IMR-90 (cell line): ENCODE data around the gene SERF2. TPM values are rescaled to one million over a fixed set of nuclear protein-coding genes. Genes with fewer than 3 reads are reported as not detected.

Experiments used
- ATAC-seq: fragments of 200-7000 bp; cut with Tn5 transposase; 2 replicates; pipeline ENCODE4 v1.9.1; 2020; ENCODE audit warnings: low read depth, mild to moderate bottlenecking, moderate library complexity
- BruUV-seq: library from RNA; stranded (reverse); fragments of 400-500 nt; replicated peaks from 2 replicates; lab custom pipeline; 2021; lab: Mats Ljungman, UMichigan
- CTCF ChIA-PET: fragments of 300-600 bp; formaldehyde crosslinking; extraction: SDS; loops from one replicate; lab custom pipeline; 2021; ENCODE audit warnings: antibody characterized with exemption; lab: Yijun Ruan, JAX
- POLR2A ChIA-PET: fragments of 300-600 bp; sonication (Branson Sonifier 250); formaldehyde crosslinking; loops from one replicate; lab custom pipeline; 2022; ENCODE audit warnings: antibody characterized with exemption; ENCODE audit not compliant: unreplicated experiment; lab: Charles Lee
- DNase-seq: peaks from one replicate; pipeline ENCODE4 v3.0.0; 2013
- H2AFZ ChIP-seq: replicated peaks from 2 replicates; pipeline ENCODE3; 2013; ENCODE audit warnings: low read length, mild to moderate bottlenecking; ENCODE audit not compliant: poor library complexity
- H2AK5ac ChIP-seq: 2 replicates; pipeline ENCODE4 v1.6.1; 2013; ENCODE audit warnings: low read depth, low read length, inconsistent platforms
- H2AK9ac ChIP-seq: replicated peaks from 2 replicates; pipeline ENCODE3; 2013; ENCODE audit warnings: mild to moderate bottlenecking, low read depth, low read length, moderate library complexity; ENCODE audit not compliant: poor library complexity
- H2BK120ac ChIP-seq: 2 replicates; pipeline ENCODE4 v1.6.1; 2013; ENCODE audit warnings: low read depth, low read length, inconsistent platforms
- H2BK15ac ChIP-seq: 3 replicates; pipeline ENCODE4 v1.6.1; 2013; ENCODE audit warnings: low read depth, low read length, inconsistent platforms
- H2BK20ac ChIP-seq: 2 replicates; pipeline ENCODE4 v1.6.1; 2013; ENCODE audit warnings: low read depth, mild to moderate bottlenecking, inconsistent platforms, low read length, moderate library complexity
- H2BK5ac ChIP-seq: 2 replicates; pipeline ENCODE4 v1.6.1; 2013; ENCODE audit warnings: mild to moderate bottlenecking, low read depth, low read length, inconsistent platforms; ENCODE audit not compliant: poor library complexity, severe bottlenecking
- H3K14ac ChIP-seq: replicated peaks from 2 replicates; pipeline ENCODE4 v1.6.1; 2013; ENCODE audit warnings: low read depth, low read length, inconsistent platforms
- H3K18ac ChIP-seq: 2 replicates; pipeline ENCODE4 v1.6.1; 2013; ENCODE audit warnings: low read depth, low read length, control low read depth
- H3K23ac ChIP-seq: 2 replicates; pipeline ENCODE4 v1.6.1; 2013; ENCODE audit warnings: low read depth, low read length, inconsistent platforms
- H3K27ac ChIP-seq: 2 replicates; pipeline ENCODE4 v1.5.1; 2013; ENCODE audit warnings: mild to moderate bottlenecking, control low read depth, low read length; ENCODE audit not compliant: insufficient read depth
- H3K27me3 ChIP-seq: 2 replicates; pipeline ENCODE4 v1.6.1; 2013; ENCODE audit warnings: low read length; ENCODE audit not compliant: control insufficient read depth, insufficient read depth
- H3K36me3 ChIP-seq: 2 replicates; pipeline ENCODE4 v1.6.1; 2013; ENCODE audit warnings: low read length, mixed read lengths; ENCODE audit not compliant: control insufficient read depth, insufficient read depth
- H3K4ac ChIP-seq: 2 replicates; pipeline ENCODE4 v1.6.1; 2013; ENCODE audit warnings: low read depth, low read length, inconsistent platforms
- H3K4me1 ChIP-seq: 2 replicates; pipeline ENCODE4 v1.6.1; 2013; ENCODE audit warnings: low read length, mixed read lengths; ENCODE audit not compliant: control insufficient read depth, insufficient read depth
- H3K4me2 ChIP-seq: 2 replicates; pipeline ENCODE4 v1.6.1; 2013; ENCODE audit warnings: low read depth, mild to moderate bottlenecking, control low read depth, low read length, moderate library complexity
- H3K4me3 ChIP-seq: 2 replicates; pipeline ENCODE4 v1.5.1; 2013; ENCODE audit warnings: low read depth, mild to moderate bottlenecking, control low read depth, low read length, moderate library complexity; ENCODE audit not compliant: insufficient read depth
- H3K56ac ChIP-seq: 2 replicates; pipeline ENCODE4 v1.6.1; 2013; ENCODE audit warnings: low read length, inconsistent platforms; ENCODE audit not compliant: insufficient read depth; ENCODE audit errors: extremely low read depth
- H3K79me1 ChIP-seq, 2 experiments: 2 replicates each; pipeline ENCODE4 v1.6.1; 2013; ENCODE audit warnings: low read length in 2 of 2, inconsistent platforms in 1 of 2, low read depth in 1 of 2
- H3K9ac ChIP-seq: 2 replicates; pipeline ENCODE4 v1.6.1; 2013; ENCODE audit warnings: low read depth, low read length, control low read depth
- H3K9me1 ChIP-seq: 2 replicates; pipeline ENCODE4 v1.6.1; 2013; ENCODE audit warnings: low read length, inconsistent platforms; ENCODE audit not compliant: insufficient read depth
- H3K9me3 ChIP-seq: 2 replicates; pipeline ENCODE4 v1.6.1; 2013; ENCODE audit warnings: low read length; ENCODE audit not compliant: control insufficient read depth, insufficient read depth
- H4K20me1 ChIP-seq: 2 replicates; pipeline ENCODE4 v1.6.1; 2013; ENCODE audit warnings: low read length, inconsistent platforms; ENCODE audit not compliant: insufficient read depth
- H4K5ac ChIP-seq: 2 replicates; pipeline ENCODE4 v1.6.1; 2013; ENCODE audit warnings: mild to moderate bottlenecking, low read depth, low read length, control low read depth
- H4K8ac ChIP-seq, 2 experiments: 2 replicates each; pipeline ENCODE4 v1.6.1; 2013; ENCODE audit warnings: low read depth in 2 of 2, low read length in 2 of 2, control low read depth in 1 of 2, inconsistent platforms in 1 of 2
- H4K91ac ChIP-seq: 2 replicates; pipeline ENCODE4 v1.6.1; 2013; ENCODE audit warnings: low read depth, low read length, inconsistent platforms; ENCODE audit not compliant: insufficient read depth
- BHLHE40 ChIP-seq: fragments of 150-350 bp; IDR thresholded peaks from 2 replicates; pipeline ENCODE4 v1.6.1; 2016; ENCODE audit warnings: mild to moderate bottlenecking, low read depth, low read length
- CEBPB ChIP-seq: IDR thresholded peaks from 2 replicates; pipeline ENCODE4 v1.6.1; 2012; ENCODE audit warnings: low read depth, low read length, improper control_type of control experiment
- CHD1 ChIP-seq: IDR thresholded peaks from 2 replicates; pipeline ENCODE4 v1.6.1; 2012; ENCODE audit warnings: low read depth, low read length, improper control_type of control experiment
- ELK1 ChIP-seq: fragments of 150-350 bp; IDR thresholded peaks from 2 replicates; pipeline ENCODE4 v1.6.1; 2016; ENCODE audit warnings: low read depth, mild to moderate bottlenecking, low read length, moderate library complexity, borderline replicate concordance
- FOS ChIP-seq: fragments of 150-350 bp; IDR thresholded peaks from 2 replicates; pipeline ENCODE4 v1.6.1; 2016; ENCODE audit warnings: low read depth, low read length
- MAZ ChIP-seq: IDR thresholded peaks from 2 replicates; pipeline ENCODE4 v1.6.1; 2012; ENCODE audit warnings: low read depth, mild to moderate bottlenecking, low read length, improper control_type of control experiment, moderate library complexity, borderline replicate concordance
- MXI1 ChIP-seq: IDR thresholded peaks from 2 replicates; pipeline ENCODE4 v1.6.1; 2012; ENCODE audit warnings: low read depth, mild to moderate bottlenecking, low read length, moderate library complexity, borderline replicate concordance
- NFE2L2 ChIP-seq: fragments of 150-350 bp; IDR thresholded peaks from 2 replicates; pipeline ENCODE4 v1.6.1; 2016; ENCODE audit warnings: low read depth, mild to moderate bottlenecking, low read length
- POLR2A ChIP-seq: IDR thresholded peaks from 2 replicates; pipeline ENCODE4 v1.6.1; 2012; ENCODE audit warnings: mild to moderate bottlenecking, low read depth, low read length
- RFX5 ChIP-seq: IDR thresholded peaks from 2 replicates; pipeline ENCODE4 v1.8.0; 2012; ENCODE audit warnings: low read depth, mild to moderate bottlenecking, low read length, moderate library complexity
- SMC3 ChIP-seq: fragments of 150-350 bp; IDR thresholded peaks from 2 replicates; pipeline ENCODE4 v1.6.1; 2016; ENCODE audit warnings: low read depth, mild to moderate bottlenecking, antibody characterized with exemption, low read length, moderate library complexity
- USF2 ChIP-seq: fragments of 150-350 bp; IDR thresholded peaks from 2 replicates; pipeline ENCODE4 v1.6.1; 2017; ENCODE audit warnings: mild to moderate bottlenecking, antibody characterized with exemption, low read length, low read depth
- WGBS, 2 experiments: methylation state at CpG; one replicate each; pipeline versions ENCODE4 v1.1.5 to v1.1.7; 2013; ENCODE audit warnings: missing lambda C conversion rate in 2 of 2; ENCODE audit not compliant: insufficient read length in 1 of 2; ENCODE audit errors: extremely low coverage in 2 of 2; 5-methylcytosine and 5-hydroxymethylcytosine counted together
- dilution Hi-C: fragments of 300-500 bp; cut with HindIII; formaldehyde crosslinking; loops from one replicate; pipeline ENCODE4 v1.14.3; 2018; ENCODE audit warnings: low sequenced_read_pairs; ENCODE audit not compliant: unreplicated experiment
- in situ Hi-C: fragments of 300-500 bp; cut with MboI; formaldehyde crosslinking; loops from 3 replicates; pipeline ENCODE4 v1.14.3; 2019; ENCODE audit warnings: low sequenced_read_pairs, inconsistent platforms, mixed read lengths
- intact Hi-C: fragments of 100-400 bp; cut with micrococcal nuclease; formaldehyde crosslinking; loops from 2 replicates; pipeline ENCODE4 v1.10.0; 2022
- polyA plus RNA-seq, 3 experiments: library from polyadenylated mRNA; depleted of rRNA; stranded (reverse); fragments of >200 nt; gene quantifications; 2 replicates each; pipeline ENCODE4 v1.2.3, GENCODE V29; 2012; ENCODE audit warnings: low replicate concordance in 1 of 3
- total RNA-seq: library from RNA; depleted of rRNA; stranded (reverse); fragments of >200 nt; gene quantifications from 2 replicates; pipeline ENCODE4 v1.2.3, GENCODE V29; 2012
- TF ChIP-seq, protein P1 (sequence below): conservative IDR thresholded peaks from 2 replicates; pipeline ENCODE4 v1.5.1; 2012; ENCODE audit warnings: mild to moderate bottlenecking, low read depth, low read length, improper control_type of control experiment

Gene SERF2
- total and polyA plus RNA-seq, 2 of the 4 experiments (the other 2 are of a cell fraction), result 526 to 2,187 TPM

DNA sequence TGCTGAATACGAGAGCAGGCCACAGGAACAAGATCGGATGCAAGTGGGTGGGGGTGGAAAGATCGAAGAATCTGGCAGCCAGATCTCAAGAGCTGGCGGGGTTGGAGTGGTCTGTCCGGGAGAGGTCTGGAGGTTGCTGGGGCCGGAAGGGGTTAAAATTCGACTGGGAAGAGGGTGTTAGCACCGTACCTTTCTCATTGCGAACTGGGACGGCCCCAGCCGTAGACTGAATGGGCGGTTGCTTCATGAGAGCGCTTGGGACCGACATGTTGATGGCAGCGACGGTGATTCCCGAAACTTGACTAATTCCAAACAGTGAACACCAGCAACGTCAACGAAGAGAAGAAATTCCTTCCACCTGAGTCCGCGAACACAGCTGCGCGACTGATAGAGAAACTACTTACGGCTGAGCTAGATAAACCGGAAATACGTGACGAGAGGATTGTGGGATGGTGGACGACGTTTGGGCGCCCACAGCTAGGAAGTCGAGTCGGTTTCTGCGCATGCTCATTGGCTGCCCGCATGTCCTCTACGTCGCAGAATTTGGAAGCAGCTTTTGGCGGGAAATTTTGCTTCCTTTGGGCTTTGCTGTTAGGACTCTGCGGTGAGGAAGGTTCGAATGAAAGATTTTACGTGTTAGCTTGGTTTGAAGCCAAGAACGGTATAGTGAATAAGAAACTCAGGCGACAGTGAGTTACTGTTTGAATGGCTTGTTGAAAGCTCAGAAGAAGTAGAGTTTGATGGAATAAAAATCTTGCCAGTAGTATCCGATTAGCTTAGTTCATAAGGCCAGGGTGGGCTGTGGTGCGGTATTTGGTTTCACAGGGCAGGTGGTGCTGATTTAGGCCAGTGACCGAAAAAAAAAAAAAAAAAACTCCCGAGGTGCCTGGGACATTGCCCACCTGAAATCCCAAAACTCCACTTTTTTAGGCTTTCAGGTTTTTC lies 32.5 kb downstream of the SERF2 start, which contains the start of gene MFAP1:
TSS of gene MFAP1 (minus strand) at position 389 of the 945 bp plus-strand sequence. CDS start at position 268, 121 bp downstream.
- POLR2A ChIA-PET, result no interaction called here
- TF ChIP-seq ELK1 (no peak), POLR2A (peak; percentile 98), RFX5 (no peak), FOS (peak; percentile 70), CHD1 (peak; percentile 85), MAZ (0 out of 2 replicates have a peak, but pooled peaks have one; percentile 39), USF2 (peak; percentile 68; the same call in 1 of the 2 replicates), MXI1 (0 out of 2 replicates have a peak, but pooled peaks have one; percentile 56), BHLHE40 (no peak), NFE2L2 (no peak), CEBPB (peak; percentile 88), SMC3 (no peak)
- TF ChIP-seq, protein P1, sequence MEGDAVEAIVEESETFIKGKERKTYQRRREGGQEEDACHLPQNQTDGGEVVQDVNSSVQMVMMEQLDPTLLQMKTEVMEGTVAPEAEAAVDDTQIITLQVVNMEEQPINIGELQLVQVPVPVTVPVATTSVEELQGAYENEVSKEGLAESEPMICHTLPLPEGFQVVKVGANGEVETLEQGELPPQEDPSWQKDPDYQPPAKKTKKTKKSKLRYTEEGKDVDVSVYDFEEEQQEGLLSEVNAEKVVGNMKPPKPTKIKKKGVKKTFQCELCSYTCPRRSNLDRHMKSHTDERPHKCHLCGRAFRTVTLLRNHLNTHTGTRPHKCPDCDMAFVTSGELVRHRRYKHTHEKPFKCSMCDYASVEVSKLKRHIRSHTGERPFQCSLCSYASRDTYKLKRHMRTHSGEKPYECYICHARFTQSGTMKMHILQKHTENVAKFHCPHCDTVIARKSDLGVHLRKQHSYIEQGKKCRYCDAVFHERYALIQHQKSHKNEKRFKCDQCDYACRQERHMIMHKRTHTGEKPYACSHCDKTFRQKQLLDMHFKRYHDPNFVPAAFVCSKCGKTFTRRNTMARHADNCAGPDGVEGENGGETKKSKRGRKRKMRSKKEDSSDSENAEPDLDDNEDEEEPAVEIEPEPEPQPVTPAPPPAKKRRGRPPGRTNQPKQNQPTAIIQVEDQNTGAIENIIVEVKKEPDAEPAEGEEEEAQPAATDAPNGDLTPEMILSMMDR, result no peak

More for the DNA sequence above, 32.5 kb downstream of the SERF2 start, which contains the start of gene MFAP1:
- Histone ChIP-seq H4K5ac (peak within 1 kb of the TSS; percentile 64), H3K4me1 (peaks cover 4% of the 10 kb centered on the region), H3K18ac (peak within 1 kb of the TSS; percentile 76), H3K4me2 (peak within 1 kb of the TSS; percentile 98), H3K36me3 (peaks cover 4% of the 10 kb centered on the region), H2BK5ac (peak within 1 kb of the TSS; percentile 85), H4K91ac (peak within 1 kb of the TSS; percentile 72), H3K27me3 (no peaks in the 10 kb centered on the region), H2BK15ac (peak within 1 kb of the TSS; percentile 25; the same call in 1 of the 3 replicates), H3K14ac (peak within 1 kb of the TSS; percentile 85), H2BK20ac (peak within 1 kb of the TSS; percentile 42; the same call in 1 of the 2 replicates), H3K9me1 (peaks cover 8% of the 10 kb centered on the region; the same call in 1 of the 2 replicates), H3K9ac (peak within 1 kb of the TSS; percentile 90), H3K23ac (peak within 1 kb of the TSS; percentile 95), H2BK120ac (peak within 1 kb of the TSS; percentile 58), H3K56ac (peak within 1 kb of the TSS; percentile 93), H4K20me1 (peaks cover 11% of the 10 kb centered on the region; the same call in 1 of the 2 replicates), H3K9me3 (no peaks in the 10 kb centered on the region), H3K4me3 (peak within 1 kb of the TSS; percentile 72), H4K8ac (peak within 1 kb of the TSS; percentile 58 to 90), H3K79me1 (peaks cover 15 to 45% of the 10 kb centered on the region in 2 experiments), H2AFZ (peak within 1 kb of the TSS; percentile 88), H3K27ac (peak within 1 kb of the TSS; percentile 86), H3K4ac (peak within 1 kb of the TSS; percentile 84), H2AK9ac (peak within 1 kb of the TSS; percentile 86), H2AK5ac (peak within 1 kb of the TSS; percentile 94)
- ATAC-seq (peak; percentile 77), DNase-seq (peak; percentile 99)
- in situ Hi-C loops (no loop called here), dilution Hi-C loops (no loop called here), intact Hi-C loops (no loop called here)
- CTCF ChIA-PET, result no interaction called here
- TSS peak; percentile 88 for BruUV-seq
- 5% methylated on average over 24 of the region's 46 CpGs; no CpG with 5 or more reads in 1 of the 2 experiments for WGBS, 2 experiments
